Mammary epithelial cell (primary cell): ENCODE results near the gene PDK2.

Experiments used
- CTCF ChIP-seq, 2 donors: IDR thresholded peaks in 1 of 2; conservative IDR thresholded peaks in 1 of 2; 2 replicates each; pipeline ENCODE4 v1.5.1; 2011 to 2012; ENCODE audit warnings: inconsistent platforms in 2 of 2, low read length in 2 of 2, mild to moderate bottlenecking in 2 of 2, control low read depth in 1 of 2, low read depth in 1 of 2; ENCODE audit not compliant: insufficient read depth in 1 of 2; ENCODE audit errors: extremely low read depth in 1 of 2
- EZH2 ChIP-seq: IDR thresholded peaks from 2 replicates; pipeline ENCODE4 v1.6.1; 2012; ENCODE audit warnings: low read length, inconsistent platforms, borderline replicate concordance

GRCh38 chr17:50078430-50078829 lies 16.7 kb upstream of the PDK2 start:
- TF ChIP-seq CTCF (conservative IDR thresholded peaks at IDR 0.05 in 1 of 2, IDR thresholded peaks at IDR 0.05 in 1 of 2; ENCODE audit: extremely low read depth in 1 of 2, insufficient read depth in 1 of 2, low read depth in 1 of 2, low read length in 2 of 2) = no peak
- TF ChIP-seq EZH2 = no peak
